ENCODE data around the gene THEMIS.

Gene THEMIS

GRCh38 chr6:127924440-127924839 is 23.6 kb upstream of the THEMIS start:
- DNase-seq (ENCODE audit: low read depth): no peak
- TF ChIP-seq CTCF (conservative IDR thresholded peaks at IDR 0.05; ENCODE audit: low read length): no peak
- H3K4me3 ChIP-seq (ENCODE audit: low read length): no peak overlapping the region

- no peak overlapping the region for H3K4me3 ChIP-seq (ENCODE audit: low read length)
- no peak for DNase-seq (ENCODE audit: low read depth)
- no peak for TF ChIP-seq CTCF (conservative IDR thresholded peaks at IDR 0.05; ENCODE audit: low read length)
Measured at GRCh38 chr6:127924031-127924430, 23.2 kb upstream of the THEMIS start.

GRCh38 chr6:127923135-127923534 is 22.3 kb upstream of the THEMIS start:
- DNase-seq (ENCODE audit: low read depth): no peak
- no peak for TF ChIP-seq CTCF (conservative IDR thresholded peaks at IDR 0.05; ENCODE audit: low read length)
- no peak overlapping the region for H3K4me3 ChIP-seq (ENCODE audit: low read length)

- DNase-seq (ENCODE audit: low read depth): no peak
- no peak for TF ChIP-seq CTCF (conservative IDR thresholded peaks at IDR 0.05; ENCODE audit: low read length)
- no peak overlapping the region for H3K4me3 ChIP-seq (ENCODE audit: low read length)
Measured at GRCh38 chr6:127921982-127922381, 21.1 kb upstream of the THEMIS start.

- no peak for TF ChIP-seq CTCF (conservative IDR thresholded peaks at IDR 0.05; ENCODE audit: low read length)
- H3K4me3 ChIP-seq (ENCODE audit: low read length): no peak overlapping the region
- no peak for DNase-seq (ENCODE audit: low read depth)
Measured at GRCh38 chr6:127920804-127921203, 19.9 kb upstream of the THEMIS start.

GRCh38 chr6:127918506-127919427 is 17.9 kb upstream of the THEMIS start:
- no peak for TF ChIP-seq CTCF (conservative IDR thresholded peaks at IDR 0.05; ENCODE audit: low read length)
- H3K4me3 ChIP-seq (ENCODE audit: low read length): no peak overlapping the region
- DNase-seq (ENCODE audit: low read depth): no peak

GRCh38 chr6:127917766-127918165 is 16.9 kb upstream of the THEMIS start:
- no peak for TF ChIP-seq CTCF (conservative IDR thresholded peaks at IDR 0.05; ENCODE audit: low read length)
- no peak for DNase-seq (ENCODE audit: low read depth)
- H3K4me3 ChIP-seq (ENCODE audit: low read length): no peak overlapping the region

All from AG10803 (cell line).